Adrenal gland (tissue), 12 donors: ENCODE data around the gene DDX56. TPM values are rescaled to one million over a fixed set of nuclear protein-coding genes. Genes with fewer than 3 reads are reported as not detected.

Experiments used
- DNase-seq, 7 donors: peaks; one replicate each; pipeline ENCODE4 v3.0.0-alpha.2; 2019 to 2020
- H3K27ac ChIP-seq, 5 donors: fragments of 200-600 bp; sonication (generic) in 4 of 5; 1 replicate in 3 of 5; 2 replicates in 2 of 5; pipeline versions ENCODE4 v1.5.1 to v1.8.0; 2016 to 2020; ENCODE audit warnings: mild to moderate bottlenecking in 1 of 5
- H3K27me3 ChIP-seq: fragments of 200-600 bp; 2 replicates; pipeline ENCODE4 v1.8.0; 2021
- H3K36me3 ChIP-seq, 2 donors: fragments of 200-600 bp; replicated peaks in 1 of 2; 1 replicate in 1 of 2; 2 replicates in 1 of 2; pipeline versions ENCODE4 v1.5.1 to v1.8.0; 2018 to 2022
- H3K4me1 ChIP-seq, 2 donors: fragments of 200-600 bp; replicated peaks in 1 of 2; 1 replicate in 1 of 2; 2 replicates in 1 of 2; pipeline versions ENCODE4 v1.5.1 to v1.8.0; 2018 to 2021
- H3K4me3 ChIP-seq, 4 donors: fragments of 200-600 bp; sonication (generic) in 3 of 4; one replicate each; pipeline ENCODE4 v1.5.1; 2016 to 2018
- H3K9me3 ChIP-seq, 3 donors: fragments of 200-600 bp; sonication (generic) in 1 of 3; replicated peaks in 1 of 3; 1 replicate in 2 of 3; 2 replicates in 1 of 3; pipeline versions ENCODE4 v1.5.1 to v1.8.0; 2016 to 2021
- CTCF ChIP-seq, 6 experiments: fragments of 450-650 bp in 4 of 6; fragments of 200-600 bp in 2 of 6; sonication (generic) in 1 of 6; IDR thresholded peaks; 1 replicate in 5 of 6; 2 replicates in 1 of 6; pipeline versions ENCODE4 v1.5.1 to v1.8.0; 2016 to 2021; ENCODE audit warnings: antibody characterized with exemption in 6 of 6, mild to moderate bottlenecking in 2 of 6, moderate library complexity in 1 of 6
- POLR2A ChIP-seq, 2 donors: fragments of 450-650 bp; IDR thresholded peaks; one replicate each; pipeline ENCODE4 v1.6.1; 2017; ENCODE audit warnings: antibody characterized with exemption in 2 of 2, mild to moderate bottlenecking in 2 of 2, moderate library complexity in 1 of 2
- WGBS, 4 donors: extraction: QIAGEN DNeasy Blood & Tissue Kit in 2 of 4; methylation state at CpG; one replicate each; pipeline versions ENCODE4 v1.1.5 to v1.1.7; 2013 to 2017; 5-methylcytosine and 5-hydroxymethylcytosine counted together
- intact Hi-C, 2 donors: fragments of 100-400 bp; cut with DNase I; formaldehyde crosslinking; loops; one replicate each; pipeline versions ENCODE4 v1.14.1 to v1.15.0; 2022 to 2023
- polyA plus RNA-seq, 3 donors: library from polyadenylated mRNA; stranded (reverse); fragments of 200-250 nt in 2 of 3; fragments of 350-450 nt in 1 of 3; fragmentation: Illumina TruSeq in 1 of 3; extraction: RNeasy Lipid Tissue Mini Kit (QIAGEN cat#74804) in 1 of 3; gene quantifications; one replicate each; pipeline ENCODE4 v1.2.3, GENCODE V29; 2013 to 2014
- total RNA-seq, 9 donors: library from RNA; depleted of rRNA in 4 of 9; stranded (reverse); fragments of >200 nt in 4 of 9; fragments of 120-200 nt in 1 of 9; fragmentation: NEBNext Ultra II Directional in 1 of 9; extraction: Animal tissue kit (Norgen Biotek cat#: 25700) in 1 of 9; gene quantifications; one replicate each; pipeline versions ENCODE4 v1.1.0 to v1.2.4, GENCODE V29; 2013 to 2023
- donor health status: healthy with polysubstance abuse.
- donor health status: Bipolar disorder and iron deficiency.
- donor health status: DM: yes; HTN: yes; CAD: no.
- donor health status: DM: no; HTN: no; CAD: no.
- donor health status: DM: no; HTN: no; CAD: no.
- donor health status: DM: yes; HTN: yes; CAD: no.

Gene DDX56
- total and polyA plus RNA-seq, 12 donors: 35.9 to 543 (median 72.8) TPM

DNA sequence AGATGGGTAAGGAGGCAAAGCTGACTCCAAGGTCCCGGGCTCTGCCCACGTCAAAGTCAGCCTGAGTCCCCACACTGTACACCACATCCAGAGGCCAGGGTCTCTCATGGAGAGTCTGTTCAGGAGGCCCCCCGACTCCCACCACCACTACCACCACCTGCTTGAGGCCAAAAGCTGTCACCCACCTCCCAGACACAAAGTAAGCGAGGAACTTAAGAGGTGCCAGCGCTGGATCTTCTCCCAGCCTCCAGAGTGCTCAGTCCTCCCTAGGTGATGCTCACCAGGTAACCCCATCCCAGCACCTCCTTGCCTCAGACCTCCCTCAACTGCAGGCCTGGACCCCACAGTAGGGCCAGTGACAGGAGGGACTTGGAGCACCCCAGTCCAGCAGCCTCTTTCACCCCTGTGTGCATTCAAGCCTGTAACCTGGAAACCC lies 33.1 kb downstream of the DDX56 start:
- intact Hi-C loops: no loop called here
- Histone ChIP-seq H3K36me3 (no peaks in the 10 kb centered on the region), H3K27ac (no peak overlapping the region), H3K27me3 (no peaks in the 10 kb centered on the region), H3K4me1 (no peaks in the 10 kb centered on the region), H3K9me3 (no peaks in the 10 kb centered on the region), H3K4me3 (no peak overlapping the region)
- no peak for TF ChIP-seq CTCF (IDR thresholded peaks at IDR 0.05)
- no peak for TF ChIP-seq POLR2A (IDR thresholded peaks at IDR 0.05)
- no peak for DNase-seq
- WGBS, 4 donors: 78 to 100% (median 91%) methylated on average over 1 to 5 of the region's 5 CpGs

GRCh38 chr7:44539669-44540506 lies 33.8 kb downstream of the DDX56 start:
- Histone ChIP-seq H3K27ac (no peak overlapping the region), H3K9me3 (no peaks in the 10 kb centered on the region), H3K4me3 (no peak overlapping the region), H3K27me3 (no peaks in the 10 kb centered on the region), H3K4me1 (no peaks in the 10 kb centered on the region), H3K36me3 (no peaks in the 10 kb centered on the region)
- intact Hi-C loops: no loop called here
- 86 to 92% (median 90%) methylated on average over 12 to 27 of the region's 27 CpGs for WGBS, 4 donors
- DNase-seq: no peak
- no peak for TF ChIP-seq CTCF (IDR thresholded peaks at IDR 0.05)
- TF ChIP-seq POLR2A (IDR thresholded peaks at IDR 0.05): no peak

DNA sequence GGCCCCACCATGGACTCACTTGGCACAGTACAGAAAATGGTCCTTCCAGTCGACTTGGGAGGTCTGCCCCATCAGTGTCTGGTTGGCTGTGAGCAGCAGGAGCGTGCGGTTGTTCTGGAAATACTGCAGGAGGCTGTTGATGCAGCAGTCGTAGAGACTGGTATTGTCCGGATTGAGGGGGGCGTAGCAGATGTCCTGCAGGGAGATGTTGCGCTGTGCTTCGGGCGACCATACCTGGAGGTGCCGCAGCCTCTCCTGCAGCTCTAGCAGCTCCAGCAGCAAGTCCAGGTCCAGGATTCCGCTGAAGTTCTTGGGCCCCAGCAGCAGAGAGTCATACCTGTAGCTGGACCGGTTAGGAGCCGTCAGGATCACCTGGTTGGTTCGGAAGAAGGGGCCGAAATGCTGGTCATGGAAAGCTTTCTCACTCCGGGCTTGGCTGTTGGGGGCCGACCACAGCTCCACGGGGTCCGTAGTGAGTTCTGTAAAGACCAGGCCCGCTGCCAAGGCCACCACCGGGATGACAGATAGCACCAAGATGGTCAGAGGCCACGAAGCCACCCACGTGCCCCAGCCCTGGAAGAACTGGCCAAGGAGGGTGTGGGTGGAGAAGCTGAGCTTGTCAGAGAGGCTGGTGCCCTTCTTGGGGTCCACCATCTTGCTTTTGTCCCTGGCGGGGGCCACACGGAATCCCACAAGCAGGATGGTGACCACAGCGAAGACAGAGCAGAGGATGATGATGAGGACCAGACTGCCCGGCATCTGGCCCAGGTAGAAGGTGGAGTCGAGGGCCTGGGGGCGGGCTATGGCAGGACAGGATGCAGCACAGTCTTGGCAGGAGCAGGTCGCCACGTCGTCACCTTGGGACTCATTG lies 34.7 kb downstream of the DDX56 start:
- H3K36me3 ChIP-seq: no peaks in the 10 kb centered on the region
- H3K4me1 ChIP-seq: no peaks in the 10 kb centered on the region
- H3K9me3 ChIP-seq: no peaks in the 10 kb centered on the region
- H3K27ac ChIP-seq: no peak overlapping the region
- intact Hi-C loops: no loop called here
- no peak for DNase-seq
- no peak for TF ChIP-seq CTCF (IDR thresholded peaks at IDR 0.05)
- no peak for TF ChIP-seq POLR2A (IDR thresholded peaks at IDR 0.05)
- WGBS, 4 donors: 82 to 90% (median 85%) methylated on average over 22 to 32 of the region's 32 CpGs
- no peak overlapping the region for H3K4me3 ChIP-seq
- H3K27me3 ChIP-seq: no peaks in the 10 kb centered on the region

- Histone ChIP-seq H3K4me3 (no peak overlapping the region), H3K4me1 (no peaks in the 10 kb centered on the region), H3K27me3 (no peaks in the 10 kb centered on the region), H3K9me3 (no peaks in the 10 kb centered on the region), H3K27ac (no peak overlapping the region), H3K36me3 (no peaks in the 10 kb centered on the region)
- WGBS, 4 donors: 86 to 94% (median 88%) methylated on average over 15 to 17 of the region's 17 CpGs
- no peak for TF ChIP-seq CTCF (IDR thresholded peaks at IDR 0.05)
- intact Hi-C loops: no loop called here
- no peak for DNase-seq
Observed at GRCh38 chr7:44538093-44538797, 35.5 kb downstream of the DDX56 start.
